Uterine smooth muscle cell (primary cell): ENCODE measurements around the gene PIGC. TPM values are rescaled to one million over a fixed set of nuclear protein-coding genes. Genes with fewer than 3 reads are reported as not detected.

ENCODE experiments used
- total RNA-seq: library from RNA; depleted of rRNA; stranded (reverse); fragments of >200 nt; gene quantifications from 2 replicates; pipeline ENCODE4 v1.2.3, GENCODE V29; 2014

PIGC gene
- total RNA-seq, result 15.5 and 22.9 TPM in 2 replicates

GRCh38 chr1:172443666-172444453 is at the start of gene PIGC:
Gene PIGC, minus strand, starts transcription at chr1:172444069. Its CDS starts 1,447 bp downstream, at chr1:172442622.

GRCh38 chr1:172420385-172420784 is 23.5 kb downstream of the PIGC start, which contains the start of gene C1orf105:
Gene C1orf105, plus strand, starts transcription at chr1:172420685. Its CDS starts 201 bp downstream, at chr1:172420886.

Other genes starting within 250 kb of the PIGC start
- not detected in 2 replicates for gene C1orf105, start 23.4 kb downstream of the PIGC start, total RNA-seq
- gene SUCO, start 89.1 kb upstream of the PIGC start, total RNA-seq, result 37.1 and 52.1 TPM in 2 replicates
- gene FASLG, start 215.0 kb upstream of the PIGC start, total RNA-seq, result not detected in 2 replicates